ENCODE measurements around the gene ATXN7L1. TPM values are rescaled to one million over a fixed set of nuclear protein-coding genes. Genes with fewer than 3 reads are reported as not detected.

The ATXN7L1 gene
- total RNA-seq, 3 donors from 2014 or later (not counting 1 experiment from before 2014, with no cell fraction given), result 37.5 to 48.6 (median 47.9) TPM

DNA sequence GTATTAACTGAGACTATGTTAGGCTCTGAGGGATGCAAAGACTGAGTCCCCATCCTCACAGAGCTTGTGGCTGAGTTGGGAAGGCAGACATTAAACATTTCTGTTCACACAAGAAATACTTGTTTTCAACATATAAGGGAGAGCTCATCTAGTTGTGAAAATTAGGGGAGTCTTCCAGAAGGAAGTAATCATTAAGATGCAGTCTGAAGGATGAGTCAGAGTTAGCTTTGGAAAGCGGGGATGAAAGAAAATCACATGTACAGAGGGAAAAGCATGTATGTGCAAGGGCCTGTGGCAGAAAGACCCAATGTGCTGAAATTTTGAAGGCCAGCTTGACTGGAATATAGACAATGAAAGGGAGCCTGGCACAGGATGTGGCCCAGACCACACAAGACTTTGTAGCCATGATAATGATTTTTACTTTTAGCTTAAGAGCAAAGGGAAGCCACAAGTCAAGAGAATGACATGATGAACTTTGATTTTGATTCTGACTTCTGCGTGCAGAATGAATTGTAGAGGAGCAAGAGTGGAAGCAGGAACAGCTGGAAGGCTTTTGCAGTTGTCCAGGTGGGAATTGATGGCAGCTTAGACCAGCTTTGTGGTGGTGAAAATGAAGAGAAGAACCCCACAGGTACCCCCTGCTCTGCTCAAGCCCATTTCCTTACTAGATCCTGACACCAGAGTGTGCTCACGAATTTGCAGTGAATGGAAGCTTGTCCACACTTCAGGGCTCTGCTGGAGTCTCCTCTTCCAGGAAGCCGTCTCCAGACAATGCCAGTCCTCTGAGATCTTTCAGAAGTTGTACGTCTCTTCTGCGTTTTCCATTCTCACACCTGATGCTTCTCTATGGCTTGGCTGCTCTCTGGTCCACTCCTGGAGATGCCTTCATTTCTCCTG is 115.6 kb downstream of the ATXN7L1 start:
- TF ChIP-seq, protein P1, sequence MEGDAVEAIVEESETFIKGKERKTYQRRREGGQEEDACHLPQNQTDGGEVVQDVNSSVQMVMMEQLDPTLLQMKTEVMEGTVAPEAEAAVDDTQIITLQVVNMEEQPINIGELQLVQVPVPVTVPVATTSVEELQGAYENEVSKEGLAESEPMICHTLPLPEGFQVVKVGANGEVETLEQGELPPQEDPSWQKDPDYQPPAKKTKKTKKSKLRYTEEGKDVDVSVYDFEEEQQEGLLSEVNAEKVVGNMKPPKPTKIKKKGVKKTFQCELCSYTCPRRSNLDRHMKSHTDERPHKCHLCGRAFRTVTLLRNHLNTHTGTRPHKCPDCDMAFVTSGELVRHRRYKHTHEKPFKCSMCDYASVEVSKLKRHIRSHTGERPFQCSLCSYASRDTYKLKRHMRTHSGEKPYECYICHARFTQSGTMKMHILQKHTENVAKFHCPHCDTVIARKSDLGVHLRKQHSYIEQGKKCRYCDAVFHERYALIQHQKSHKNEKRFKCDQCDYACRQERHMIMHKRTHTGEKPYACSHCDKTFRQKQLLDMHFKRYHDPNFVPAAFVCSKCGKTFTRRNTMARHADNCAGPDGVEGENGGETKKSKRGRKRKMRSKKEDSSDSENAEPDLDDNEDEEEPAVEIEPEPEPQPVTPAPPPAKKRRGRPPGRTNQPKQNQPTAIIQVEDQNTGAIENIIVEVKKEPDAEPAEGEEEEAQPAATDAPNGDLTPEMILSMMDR (IDR thresholded peaks at IDR 0.05), result peak; percentile 41
- Histone ChIP-seq H3K4me1 (ENCODE audit: control insufficient read depth, insufficient read depth, low read length) (peaks cover 26% of the 10 kb centered on the region), H3K27me3 (ENCODE audit: control insufficient read depth, insufficient read depth, low read length) (no peaks in the 10 kb centered on the region), H3K9me3 (ENCODE audit: control insufficient read depth, insufficient read depth, low read length) (no peaks in the 10 kb centered on the region), H3K4me3 (ENCODE audit: low read length) (no peak overlapping the region), H3K36me3 (ENCODE audit: control insufficient read depth, insufficient read depth, low read length) (no peaks in the 10 kb centered on the region), H3K27ac (ENCODE audit: low read length) (no peak overlapping the region)
- Mint-ChIP-seq H3K4me3 (peak overlapping the region; percentile 62), H3K36me3 (no peaks in the 10 kb centered on the region), H3K4me1 (peaks cover 43 to 59% of the 10 kb centered on the region in 2 donors), H3K27me3 (ENCODE audit: low read depth in 2 of 2) (no peaks in the 10 kb centered on the region), H3K27ac (peak overlapping the region; percentile 19 to 62), H3K9me3 (no peaks in the 10 kb centered on the region)
- ATAC-seq, result peak; percentile 49 to 83 (median 58)
- WGBS (ENCODE audit: insufficient coverage), result 78% methylated on average over 6 of the region's 6 CpGs
- intact Hi-C loops (cut with micrococcal nuclease), result loop anchor here (1.0 to 10.0 kb wide), 6 partner anchors 46 to 394 kb away; partner anchors contain the start of gene ATXN7L1
- DNase-seq, result peak; percentile 21 to 59

DNA sequence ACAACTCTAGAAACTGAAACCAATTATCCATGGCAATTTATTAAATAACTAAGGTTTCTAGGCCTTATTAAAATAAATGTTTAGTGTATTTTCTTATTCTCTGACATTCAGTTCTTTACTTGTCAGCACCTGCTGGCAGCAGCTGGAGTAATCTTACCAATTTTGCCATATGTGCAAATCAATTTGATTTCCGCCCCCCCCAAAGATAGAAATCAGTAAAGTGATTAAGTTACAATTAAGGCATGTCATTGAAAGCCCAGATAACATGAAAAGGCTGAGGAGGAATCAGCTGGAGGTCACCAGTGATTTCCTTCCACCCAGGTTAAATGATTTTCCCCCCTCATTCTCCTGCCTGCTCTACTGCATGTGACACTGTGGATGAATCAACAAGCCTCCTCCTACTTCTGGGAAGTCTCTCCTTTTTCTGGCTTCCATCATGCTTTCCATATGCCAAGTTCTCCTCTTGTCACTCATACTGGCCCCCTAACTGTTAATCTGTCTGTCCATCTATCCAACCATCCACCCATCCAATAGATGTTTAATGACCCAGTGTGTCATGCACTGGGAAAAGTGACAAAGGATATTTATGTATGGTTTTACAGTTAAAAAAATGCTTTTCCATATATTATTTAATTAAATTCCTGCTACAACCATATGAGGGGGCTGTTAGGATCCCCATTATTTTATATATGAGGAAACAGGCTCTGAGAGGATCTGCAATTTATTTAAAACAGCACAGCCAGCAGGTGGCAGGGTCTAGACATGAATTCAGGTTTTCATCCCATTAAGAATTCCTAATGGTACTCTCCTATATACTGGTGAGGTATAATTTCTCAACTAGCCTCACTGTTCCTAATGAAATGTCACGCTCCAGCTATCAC is 116.5 kb downstream of the ATXN7L1 start:
- TF ChIP-seq, protein P1 (IDR thresholded peaks at IDR 0.05), result peak; percentile 78
- peak in 1 of 2 donors; percentile 59 for DNase-seq
- intact Hi-C loops (cut with micrococcal nuclease), result loop anchor here (1.0 to 10.0 kb wide), 6 partner anchors 47 to 395 kb away; partner anchors contain the start of gene ATXN7L1
- H3K9me3 ChIP-seq (ENCODE audit: control insufficient read depth, insufficient read depth, low read length), result no peaks in the 10 kb centered on the region
- no peaks in the 10 kb centered on the region for H3K36me3 ChIP-seq (ENCODE audit: control insufficient read depth, insufficient read depth, low read length)
- Mint-ChIP-seq H3K36me3 (no peaks in the 10 kb centered on the region), H3K4me3 (no peak overlapping the region), H3K27me3 (ENCODE audit: low read depth in 2 of 2) (no peaks in the 10 kb centered on the region), H3K27ac (peak overlapping the region; percentile 19 to 55), H3K4me1 (peaks cover 37 to 50% of the 10 kb centered on the region in 2 donors), H3K9me3 (no peaks in the 10 kb centered on the region)
- no peak overlapping the region for H3K4me3 ChIP-seq (ENCODE audit: low read length)
- H3K4me1 ChIP-seq (ENCODE audit: control insufficient read depth, insufficient read depth, low read length), result peaks cover 26% of the 10 kb centered on the region
- 86% methylated on average over 1 of the region's 2 CpGs for WGBS (ENCODE audit: insufficient coverage)
- no peaks in the 10 kb centered on the region for H3K27me3 ChIP-seq (ENCODE audit: control insufficient read depth, insufficient read depth, low read length)
- H3K27ac ChIP-seq (ENCODE audit: low read length), result no peak overlapping the region
- ATAC-seq, result peak in 2 of 3 donors; percentile 44 to 58

DNA sequence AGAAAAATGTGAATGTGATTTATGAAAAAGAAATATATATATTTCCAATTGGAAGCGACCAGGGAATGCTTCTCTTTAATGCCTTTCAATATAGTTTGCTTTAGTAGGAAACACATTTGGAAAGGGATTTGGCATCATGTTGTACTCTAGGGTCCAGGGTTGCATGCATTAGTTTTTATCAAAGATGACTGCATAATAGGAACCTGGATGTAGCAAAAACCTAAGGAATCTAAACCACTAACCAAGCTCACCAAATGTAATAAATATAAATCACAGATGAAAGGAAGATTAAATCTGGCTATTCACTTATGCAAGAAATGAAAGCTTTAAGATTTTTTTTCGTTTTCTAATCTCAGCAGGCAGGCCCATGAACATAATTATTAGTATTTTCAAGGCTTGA is 120.0 kb downstream of the ATXN7L1 start:
- intact Hi-C loops (cut with micrococcal nuclease), result no loop called here
- H3K36me3 Mint-ChIP-seq, result no peaks in the 10 kb centered on the region
- 100% methylated on average over 1 of the region's 2 CpGs for whole genome bisulfite sequencing (ENCODE audit: insufficient coverage)

More for the DNA sequence above, 120.0 kb downstream of the ATXN7L1 start:
- DNase-seq (no peak), ATAC-seq (no peak)
- Histone ChIP-seq H3K4me1 (ENCODE audit: control insufficient read depth, insufficient read depth, low read length) (peaks cover 26% of the 10 kb centered on the region), H3K9me3 (ENCODE audit: control insufficient read depth, insufficient read depth, low read length) (no peaks in the 10 kb centered on the region), H3K27ac (ENCODE audit: low read length) (no peak overlapping the region), H3K27me3 (ENCODE audit: control insufficient read depth, insufficient read depth, low read length) (no peaks in the 10 kb centered on the region), H3K4me3 (ENCODE audit: low read length) (no peak overlapping the region), H3K36me3 (ENCODE audit: control insufficient read depth, insufficient read depth, low read length) (no peaks in the 10 kb centered on the region)
- TF ChIP-seq, protein P1 (IDR thresholded peaks at IDR 0.05), result no peak
- H3K4me3 Mint-ChIP-seq, result no peak overlapping the region
- H3K27me3 Mint-ChIP-seq (ENCODE audit: low read depth in 2 of 2), result no peaks in the 10 kb centered on the region
- no peak overlapping the region for H3K27ac Mint-ChIP-seq
- no peaks in the 10 kb centered on the region for H3K9me3 Mint-ChIP-seq
- H3K4me1 Mint-ChIP-seq, result peaks cover 40 to 42% of the 10 kb centered on the region in 2 donors

Measured in natural killer cell (primary cell).